ENCODE measurements around the gene PPIE.
"Not testable (repeated sequence)": the region's sequence is repeated elsewhere in the genome, so short reads cannot be mapped to it uniquely, and the experiment has no call there.

The PPIE gene

DNA sequence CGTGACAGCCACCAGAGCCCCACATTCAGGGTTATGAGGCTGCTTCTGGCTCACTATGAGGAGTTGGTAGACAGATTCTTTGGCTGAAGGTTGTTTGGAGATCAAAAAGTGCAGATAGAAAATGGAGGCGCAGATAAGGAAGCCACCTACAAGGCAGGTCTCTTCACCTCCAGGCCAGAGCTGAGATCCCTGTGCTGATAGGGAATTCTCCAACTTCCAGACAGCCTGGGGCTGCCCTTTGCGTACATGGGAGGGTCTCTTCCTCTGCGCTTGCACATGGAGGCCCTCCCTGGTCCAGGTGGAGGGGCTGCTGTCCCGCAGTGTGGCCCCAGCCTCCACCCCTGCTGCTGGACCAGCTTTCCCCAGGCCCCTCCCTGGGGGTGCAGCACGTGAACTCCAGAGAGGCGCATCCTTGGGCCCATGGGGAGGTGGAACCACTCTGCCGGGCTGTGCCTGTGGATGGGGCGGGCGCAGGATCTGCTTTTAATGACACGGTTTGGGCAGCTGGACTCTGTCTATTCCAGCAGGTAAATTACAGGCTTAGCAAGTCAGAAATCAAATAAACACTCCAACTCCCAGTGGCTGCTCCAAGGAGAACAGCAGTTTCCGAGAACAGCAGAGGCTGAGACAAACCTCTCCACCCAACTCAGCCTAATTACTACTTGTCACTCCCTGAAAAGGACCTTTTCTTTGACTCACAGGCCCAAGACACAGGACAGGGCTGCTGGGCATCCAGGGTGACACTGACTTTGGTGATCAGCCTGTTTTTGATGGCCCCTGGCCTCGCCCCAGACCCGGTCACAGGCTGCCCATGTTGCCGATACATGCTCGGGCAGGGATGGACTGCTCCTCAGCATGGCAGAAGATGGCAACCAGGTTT, 20.1 kb downstream of the PPIE start:
- DNase-seq (ENCODE audit: low read depth in 2 of 2), result no peak

DNA sequence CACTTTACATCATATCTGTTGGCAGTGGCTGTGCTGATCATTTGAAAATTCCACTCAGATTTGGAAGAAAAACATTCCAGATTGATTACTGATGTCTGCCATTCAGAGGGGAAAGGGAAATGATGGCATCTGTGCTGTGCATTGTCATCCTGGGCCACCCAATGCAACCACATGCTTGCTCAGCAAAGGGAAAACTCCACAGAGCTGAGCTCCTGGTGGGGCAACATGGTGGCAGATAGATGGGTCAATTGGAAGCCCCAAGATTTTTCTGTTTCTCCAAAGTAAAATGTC, 20.7 kb downstream of the PPIE start:
- no peak for DNase-seq (ENCODE audit: low read depth in 2 of 2)

DNA sequence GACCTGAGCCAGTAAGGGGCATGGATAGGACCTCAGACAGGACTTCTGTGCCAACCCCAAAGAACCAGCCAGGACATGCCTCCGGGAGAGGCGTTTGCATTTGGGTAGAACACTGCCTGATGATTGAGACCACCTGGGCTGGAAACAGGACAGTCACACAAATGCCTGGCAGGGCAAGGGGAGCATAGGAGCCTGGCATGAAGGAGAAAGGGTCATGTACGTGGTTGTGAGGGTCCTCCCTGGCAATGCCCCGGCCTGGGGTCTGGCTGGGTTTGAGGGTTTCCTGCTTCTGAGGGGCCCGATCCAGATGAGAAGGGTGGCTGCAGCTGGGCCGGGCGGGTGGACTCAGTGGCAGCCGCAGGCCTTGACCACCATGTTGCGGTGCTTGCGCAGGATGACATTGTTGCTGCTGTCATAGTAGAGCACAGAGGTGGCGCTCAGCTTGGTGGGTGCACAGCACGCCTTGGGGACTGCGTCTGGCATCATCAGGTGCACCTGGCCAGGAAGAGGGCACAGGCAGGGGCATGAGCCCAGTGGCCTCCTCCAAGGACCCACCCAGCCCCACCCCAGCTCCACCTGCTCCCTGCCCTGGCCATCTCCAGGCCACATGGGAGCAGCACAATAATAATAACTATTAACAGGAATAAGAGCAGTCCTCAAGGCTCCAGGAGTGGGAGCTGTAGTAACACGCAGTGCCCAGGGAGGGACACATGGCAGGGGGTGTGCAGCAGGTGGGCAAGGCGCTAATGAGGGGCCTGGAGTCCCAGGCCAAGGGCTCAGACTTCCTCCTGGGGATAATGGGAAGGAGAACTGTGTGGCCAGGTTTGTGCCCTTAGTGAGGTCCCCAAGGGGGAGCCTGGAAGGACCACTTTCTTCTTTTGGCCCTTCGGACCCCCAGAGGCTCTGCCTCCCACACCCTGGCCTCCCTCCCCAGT, 21.7 kb downstream of the PPIE start:
- DNase-seq (ENCODE audit: low read depth in 2 of 2), result no peak

DNA sequence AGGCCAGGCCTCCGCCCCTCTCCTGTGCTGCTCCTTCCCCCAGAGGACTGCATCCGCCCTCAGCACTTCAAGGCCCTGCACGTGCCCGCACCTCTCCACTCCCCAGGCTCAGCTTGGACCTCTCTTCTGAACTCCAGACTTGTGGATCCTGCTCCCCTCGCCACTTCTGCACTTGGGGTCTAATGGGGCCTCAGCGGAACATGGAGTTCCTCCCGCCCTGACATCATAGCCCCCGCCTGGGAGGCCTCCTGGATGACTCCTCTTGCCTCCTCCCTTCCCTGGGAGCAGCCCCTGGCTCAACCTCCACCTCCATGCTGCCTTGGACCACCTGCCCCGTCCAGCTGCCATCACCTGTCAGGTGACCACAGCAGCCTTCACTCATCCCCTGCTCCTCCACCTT, 22.3 kb downstream of the PPIE start:
- DNase-seq (ENCODE audit: low read depth in 2 of 2), result no peak

DNA sequence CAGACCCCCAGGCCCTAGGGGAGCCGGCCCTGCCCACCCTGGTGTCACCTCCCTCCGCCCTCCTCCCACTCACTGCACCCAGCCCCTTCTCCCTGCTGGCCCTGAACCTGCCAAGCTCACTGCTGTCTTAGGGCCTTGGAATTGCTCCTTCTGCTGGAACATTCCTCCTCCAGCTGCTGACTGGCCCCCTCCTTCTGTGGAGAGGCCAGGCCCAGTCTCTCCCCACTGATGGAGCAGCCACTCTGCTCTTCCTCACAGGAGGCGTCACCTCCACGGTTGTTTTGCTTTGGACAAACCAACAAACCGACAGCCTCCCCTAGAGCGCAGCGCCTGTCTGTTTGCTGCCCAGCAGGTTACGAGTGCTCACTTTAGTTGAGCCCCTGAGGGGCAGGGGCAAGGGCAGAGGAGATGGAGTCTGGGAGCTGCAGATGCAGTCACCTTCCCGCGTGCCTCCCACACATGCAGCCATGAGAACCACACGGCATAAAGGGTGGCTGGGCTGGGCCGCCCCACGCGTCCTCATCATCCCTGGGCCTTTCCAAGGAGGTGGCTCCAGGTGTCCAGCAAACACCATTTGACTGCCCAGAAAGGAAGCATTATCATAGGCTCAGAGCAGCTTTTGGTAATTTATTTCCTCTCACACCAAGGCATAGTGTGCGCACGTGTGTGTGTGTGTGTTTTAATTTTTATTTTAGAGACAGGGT, 23.0 kb downstream of the PPIE start:
- DNase-seq (ENCODE audit: low read depth in 2 of 2), result no peak

DNA sequence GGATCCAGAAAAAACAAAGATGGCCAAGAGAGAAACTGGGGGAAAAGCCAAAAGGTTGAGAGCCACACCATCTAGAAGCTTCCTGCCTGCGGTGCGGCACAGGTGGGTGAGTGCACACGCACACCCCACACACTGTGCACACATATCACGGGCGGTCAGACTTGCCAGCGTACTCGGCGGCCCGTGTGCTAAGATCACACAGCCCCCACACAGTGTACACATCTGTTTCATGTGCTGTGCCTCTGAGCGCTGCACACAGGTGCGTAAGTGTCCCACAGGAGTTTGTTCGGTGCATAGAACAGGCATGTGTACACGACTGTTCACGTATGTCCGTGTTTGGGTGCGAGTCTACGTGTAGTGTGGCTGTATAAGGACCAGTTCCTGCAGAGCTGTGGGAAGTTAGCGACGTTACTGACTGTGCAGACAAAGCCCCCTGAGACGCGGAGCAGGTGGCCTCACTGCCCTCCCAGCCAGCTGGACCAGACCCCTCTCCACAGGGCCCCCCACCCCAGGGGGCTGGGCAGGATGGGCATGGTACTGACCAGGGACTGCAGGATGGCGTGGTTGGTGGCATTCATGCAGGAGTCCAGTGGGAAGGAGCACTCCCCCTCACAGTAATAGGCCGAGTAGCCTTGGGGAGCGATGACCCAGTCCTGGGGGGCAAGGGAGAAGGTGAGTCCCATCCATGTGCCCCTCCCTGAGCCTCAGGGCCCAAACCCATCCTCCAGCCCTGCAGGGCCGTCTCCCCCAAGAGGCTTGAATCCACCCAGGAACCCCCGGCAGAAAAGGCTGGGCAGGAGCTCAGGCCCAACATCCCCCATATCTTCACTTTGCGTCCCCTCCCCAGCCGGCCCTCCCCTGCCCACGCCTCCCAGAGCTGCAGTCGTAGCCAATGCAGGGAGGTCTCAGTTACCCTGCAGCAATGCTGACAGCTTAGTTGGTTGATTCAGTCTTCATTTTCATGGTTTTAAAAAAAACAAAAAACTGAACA, 24.2 kb downstream of the PPIE start:
- no peak for DNase-seq (ENCODE audit: low read depth in 2 of 2)

DNA sequence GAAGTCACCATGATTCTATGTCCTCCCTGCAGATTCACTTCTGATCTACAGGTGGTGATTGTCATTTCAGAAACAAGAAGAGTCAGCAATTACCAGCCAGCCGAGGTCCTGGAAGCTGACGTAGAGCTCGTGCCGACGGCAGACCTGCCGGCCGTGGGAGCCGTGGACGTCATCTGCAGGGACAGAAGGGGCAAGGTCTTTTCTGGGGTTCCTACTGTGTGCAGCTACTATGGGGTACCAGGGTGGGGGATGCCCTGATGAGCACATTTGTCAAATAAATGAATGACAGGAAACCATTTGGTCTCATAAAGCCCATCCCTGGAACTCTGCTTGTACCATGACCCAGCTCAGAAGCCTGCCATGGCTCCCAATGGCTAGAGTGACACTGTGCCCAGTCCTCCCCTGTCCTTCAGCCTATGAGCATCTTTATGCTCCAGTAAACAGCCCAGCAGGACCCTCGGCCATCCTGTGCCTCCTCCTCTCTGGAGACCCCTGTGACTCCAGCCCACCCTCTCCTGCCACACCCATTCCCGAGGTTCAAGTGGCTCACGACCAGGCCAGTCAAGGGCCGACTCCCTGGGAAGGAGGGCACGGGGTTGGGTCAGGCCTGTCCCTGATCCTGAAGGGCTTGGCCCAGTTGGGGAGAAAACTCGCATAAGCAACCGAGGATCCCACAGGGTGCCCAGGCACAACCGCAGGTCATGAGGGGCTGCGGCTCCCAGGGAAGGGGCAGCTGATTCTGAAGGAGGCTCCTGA, 25.1 kb downstream of the PPIE start:
- not testable (repeated sequence) for DNase-seq (ENCODE audit: low read depth in 2 of 2)

DNA sequence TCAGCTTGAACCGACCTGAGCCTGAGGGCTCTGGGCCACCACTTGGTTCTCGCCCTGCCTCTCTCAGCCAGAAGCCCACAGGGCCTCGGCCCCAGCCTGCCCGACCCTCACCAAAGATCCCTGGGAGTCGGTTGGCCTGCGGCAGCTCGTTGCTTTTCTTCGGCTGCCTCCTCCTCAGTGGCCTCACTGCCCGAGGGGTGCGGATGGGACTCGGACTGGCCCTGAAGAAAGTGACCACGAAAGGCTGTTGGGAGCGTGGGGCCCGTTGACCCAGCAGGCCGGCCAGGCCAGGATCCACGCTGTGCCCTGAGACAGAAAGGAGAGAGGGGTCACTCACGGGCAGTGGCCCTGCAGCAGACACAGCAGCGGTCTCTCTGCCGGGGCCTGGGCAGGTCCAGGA, 25.8 kb downstream of the PPIE start:
- DNase-seq (ENCODE audit: low read depth in 2 of 2), result not testable (repeated sequence)

DNA sequence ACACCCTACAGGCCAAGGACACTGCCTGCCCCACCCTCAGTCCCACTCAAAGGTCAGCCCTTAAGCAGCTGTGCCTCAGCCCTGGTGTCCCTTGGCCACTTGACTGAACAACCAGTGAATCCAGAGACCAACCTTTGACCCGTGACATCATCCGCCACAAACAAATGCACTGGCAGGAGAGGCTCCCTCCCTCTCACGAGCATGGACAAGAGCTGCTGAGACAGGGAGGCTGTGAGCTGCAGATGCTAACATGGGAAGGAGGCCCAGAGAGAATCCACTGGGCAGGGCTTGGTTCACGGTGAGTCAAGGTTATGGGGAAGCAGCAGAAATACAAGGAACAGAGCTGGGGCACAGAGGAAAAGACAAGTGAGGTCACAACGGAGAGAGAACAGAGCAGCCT, 27.8 kb downstream of the PPIE start:
- DNase-seq (ENCODE audit: low read depth in 2 of 2), result not testable (repeated sequence)

DNA sequence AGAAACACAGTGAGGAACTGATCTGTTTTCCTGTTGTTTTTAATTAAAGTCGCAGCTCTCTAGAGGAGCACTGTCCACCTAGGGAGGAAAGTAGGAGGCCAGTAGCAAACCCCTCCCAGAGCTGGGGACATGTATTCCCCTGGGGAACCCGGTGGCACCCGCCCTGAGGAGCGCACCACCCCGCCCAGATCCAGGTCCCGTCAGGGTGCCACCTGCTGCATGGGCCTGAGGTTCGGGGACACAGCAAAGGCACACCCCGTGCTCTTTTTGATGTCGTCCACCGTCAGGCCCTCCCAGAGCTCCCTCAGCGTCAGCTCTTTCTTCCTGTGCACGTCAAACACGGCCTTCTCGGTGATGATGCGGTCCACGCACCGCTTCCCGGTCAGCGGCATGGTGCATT, 30.8 kb downstream of the PPIE start:
- not testable (repeated sequence) for DNase-seq (ENCODE audit: low read depth in 2 of 2)

DNA sequence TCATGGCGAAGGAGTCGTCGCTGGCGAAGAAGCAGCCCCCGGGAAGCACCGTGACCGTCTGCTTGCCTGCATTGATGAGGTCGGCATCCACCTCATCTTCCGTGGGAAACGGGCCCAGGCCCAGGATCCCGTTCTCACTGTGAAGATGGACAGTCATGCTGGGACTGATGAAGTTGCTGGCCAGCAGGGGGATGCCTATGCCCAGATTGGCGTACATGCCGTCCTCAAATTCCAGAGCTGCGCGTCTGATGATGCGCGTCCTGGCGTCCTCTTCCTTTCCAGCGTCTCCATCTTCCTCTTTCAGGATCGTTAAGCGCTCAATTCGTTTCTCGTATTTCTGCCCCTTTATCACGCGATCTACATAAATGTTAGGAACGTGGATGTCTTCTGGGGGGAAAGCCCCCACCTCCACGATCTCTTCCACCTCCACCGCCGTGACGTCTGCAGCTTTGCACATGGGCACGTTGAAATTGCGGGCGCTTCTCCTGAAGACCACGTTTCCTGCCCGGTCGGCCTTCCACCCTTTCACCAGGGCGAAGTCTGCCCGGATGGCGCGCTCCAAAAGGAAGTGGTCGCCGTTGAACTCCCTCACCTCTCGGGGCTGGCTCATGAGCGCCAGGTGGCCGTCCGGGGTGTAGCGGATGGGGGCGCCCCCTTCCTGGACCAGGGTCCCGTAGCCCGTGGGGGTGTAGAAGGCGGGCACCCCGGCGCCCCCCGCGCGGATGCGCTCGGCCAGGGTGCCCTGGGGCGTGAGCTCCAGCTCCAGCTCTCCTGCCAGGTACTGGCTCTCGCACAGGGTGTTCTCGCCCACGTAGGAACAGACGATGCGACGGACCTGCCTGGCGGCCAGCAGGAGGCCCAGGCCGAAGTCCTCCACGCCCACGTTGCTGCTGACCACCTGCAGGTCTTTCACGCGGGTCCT, 31.7 kb downstream of the PPIE start:
- DNase-seq (ENCODE audit: low read depth in 2 of 2), result not testable (repeated sequence)

DNA sequence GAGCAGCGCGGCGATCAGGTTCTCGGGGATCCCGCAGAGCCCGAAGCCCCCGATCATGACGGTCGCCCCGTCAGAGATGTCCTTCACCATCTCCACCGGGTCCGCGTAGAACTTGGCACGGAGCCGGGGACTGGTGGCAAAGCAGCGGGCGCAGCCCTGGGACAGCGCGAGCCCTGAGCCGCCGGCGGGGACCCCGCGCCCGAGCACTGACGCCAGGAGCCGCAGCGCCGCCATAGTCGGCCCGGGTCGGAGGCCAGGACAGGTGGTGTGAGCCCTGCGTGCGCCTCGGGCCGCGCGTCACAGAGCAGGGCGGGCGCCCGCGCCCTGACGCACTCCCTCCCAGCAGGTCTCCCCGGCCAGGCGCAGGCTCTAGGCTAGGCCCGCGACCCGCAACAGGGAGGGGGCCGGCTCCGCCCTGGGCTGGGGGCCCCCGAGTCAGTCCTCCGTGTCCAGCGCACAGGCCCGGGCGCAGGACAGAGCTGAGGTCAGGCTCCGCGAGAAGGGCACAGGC, 32.4 kb downstream of the PPIE start, which contains the start of gene OXCT2:
OXCT2 (minus strand) TSS at position 327 of the 511 bp plus-strand sequence; CDS start at position 234, 93 bp downstream.
- DNase-seq (ENCODE audit: low read depth in 2 of 2), result not testable (repeated sequence)

DNA sequence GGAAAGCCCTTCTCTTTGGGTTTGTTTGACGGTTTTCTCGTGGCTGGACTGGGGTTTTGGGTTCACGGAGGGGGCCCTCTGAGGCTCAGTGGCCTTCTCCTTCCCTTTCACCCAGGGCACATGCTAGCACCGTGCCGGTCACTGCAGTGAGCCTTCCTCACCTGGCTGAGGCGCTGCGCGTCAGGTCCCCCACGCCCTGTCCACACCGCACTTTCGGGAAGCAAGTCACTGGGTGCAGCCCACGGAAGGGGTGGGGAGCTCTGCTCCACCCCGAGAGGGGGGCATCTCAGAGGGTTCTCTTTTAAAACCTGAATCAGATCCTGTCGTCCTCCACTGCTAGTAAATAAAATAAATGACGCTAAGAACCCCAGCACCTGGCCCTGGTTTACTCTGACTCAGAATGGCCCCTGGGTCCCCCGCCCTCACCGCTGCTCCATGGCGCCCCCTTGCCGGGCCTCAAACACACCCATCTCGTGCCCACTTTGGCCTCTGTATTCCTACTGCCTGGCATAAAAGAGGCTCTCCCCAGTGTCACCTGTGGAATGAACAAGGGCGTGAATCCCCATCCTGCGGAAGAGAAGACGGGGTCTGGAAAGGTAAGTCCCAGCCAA, 34.8 kb downstream of the PPIE start:
- not testable (repeated sequence) for DNase-seq (ENCODE audit: low read depth in 2 of 2)

DNA sequence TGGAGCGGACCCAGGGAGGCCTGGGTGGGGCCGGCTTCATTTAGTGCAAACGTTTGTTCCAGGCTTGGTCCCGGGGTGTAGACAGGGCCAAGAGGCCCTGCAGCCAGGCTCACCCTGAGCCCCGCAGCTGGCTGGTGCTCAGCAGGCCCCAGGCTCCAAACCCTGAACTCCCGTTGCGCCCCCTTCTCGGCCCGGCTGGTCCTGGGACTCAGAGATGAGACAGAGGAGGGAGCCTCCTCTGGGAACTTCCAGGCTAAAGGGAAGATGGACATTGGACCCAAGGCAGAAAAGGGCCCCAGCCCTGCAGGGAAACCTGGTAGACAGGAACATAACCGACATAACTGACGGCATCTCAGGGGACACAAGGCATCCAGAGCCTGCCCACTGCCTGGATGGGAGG, 36.5 kb downstream of the PPIE start:
- not testable (repeated sequence) for DNase-seq (ENCODE audit: low read depth in 2 of 2)

DNA sequence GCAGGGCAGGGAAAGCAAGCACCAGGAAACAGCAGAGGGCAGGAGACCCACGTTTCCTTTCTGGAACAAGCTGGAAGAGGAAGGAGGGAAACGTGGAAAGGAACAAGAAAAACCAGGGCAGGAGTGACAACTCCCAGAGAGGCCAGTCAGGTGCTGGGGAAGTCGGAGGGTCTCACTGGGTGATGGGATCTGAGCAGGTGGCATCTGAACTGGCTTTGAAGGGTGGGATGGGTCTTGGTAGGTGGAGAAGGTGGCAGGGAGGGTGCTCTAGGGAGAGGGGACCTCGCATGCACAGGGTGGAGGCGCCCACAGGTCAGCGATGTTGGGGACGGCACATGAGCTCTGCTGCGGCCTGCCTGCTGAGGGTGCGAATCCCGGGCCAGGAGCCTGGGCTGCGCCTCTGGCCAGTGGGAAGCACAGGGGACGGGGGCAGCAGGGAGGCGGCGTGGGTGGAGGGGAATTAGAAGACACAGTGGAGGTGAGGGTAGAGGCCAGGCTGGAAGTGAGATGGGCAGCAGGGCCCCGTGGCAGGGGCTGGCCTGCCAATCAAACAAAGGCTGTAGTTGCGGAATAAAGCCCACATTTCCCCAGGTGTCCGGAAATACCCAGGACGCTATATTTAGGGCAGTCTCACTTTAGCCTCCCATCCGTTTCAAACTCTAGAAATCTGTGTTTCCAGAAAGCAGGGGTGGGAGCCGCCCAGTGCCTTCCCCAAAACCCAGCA, 37.2 kb downstream of the PPIE start:
- not testable (repeated sequence) for DNase-seq (ENCODE audit: low read depth in 2 of 2)

DNA sequence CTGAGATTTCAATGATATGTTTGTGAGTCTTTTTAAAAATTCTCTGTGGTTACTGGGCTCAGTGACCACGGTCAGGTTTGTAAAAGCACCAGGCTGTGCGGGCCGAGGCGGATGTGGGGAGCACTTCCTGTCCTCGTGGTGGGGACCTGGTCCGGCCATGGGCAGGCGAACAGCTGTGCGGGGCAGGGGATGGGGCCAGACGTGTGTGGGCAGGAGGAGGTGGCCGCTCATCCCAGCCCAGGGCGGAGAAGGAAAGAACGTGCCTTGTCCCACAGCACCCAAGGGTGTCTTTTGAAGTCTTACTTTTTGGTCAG, 37.7 kb downstream of the PPIE start:
- DNase-seq (ENCODE audit: low read depth in 2 of 2), result no peak

DNA sequence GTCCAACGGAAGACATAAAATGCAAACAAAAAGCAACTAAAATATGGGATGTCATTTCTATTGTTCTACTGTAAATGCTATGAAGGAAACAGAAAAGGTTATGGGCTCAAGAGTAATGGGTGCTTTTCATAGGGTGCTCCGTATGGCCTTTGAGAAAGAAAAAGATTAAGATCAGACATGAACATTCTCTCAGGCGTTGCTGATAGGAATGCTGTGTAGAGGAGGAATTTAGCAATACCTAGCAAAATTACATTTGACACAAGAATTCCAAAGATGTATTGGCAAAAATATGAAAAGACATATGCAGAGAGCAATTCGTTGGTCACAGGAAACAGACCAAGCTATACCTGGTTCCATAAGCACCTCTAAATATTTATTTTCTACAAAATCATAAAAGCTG, 38.2 kb downstream of the PPIE start:
- DNase-seq (ENCODE audit: low read depth in 2 of 2), result no peak

DNA sequence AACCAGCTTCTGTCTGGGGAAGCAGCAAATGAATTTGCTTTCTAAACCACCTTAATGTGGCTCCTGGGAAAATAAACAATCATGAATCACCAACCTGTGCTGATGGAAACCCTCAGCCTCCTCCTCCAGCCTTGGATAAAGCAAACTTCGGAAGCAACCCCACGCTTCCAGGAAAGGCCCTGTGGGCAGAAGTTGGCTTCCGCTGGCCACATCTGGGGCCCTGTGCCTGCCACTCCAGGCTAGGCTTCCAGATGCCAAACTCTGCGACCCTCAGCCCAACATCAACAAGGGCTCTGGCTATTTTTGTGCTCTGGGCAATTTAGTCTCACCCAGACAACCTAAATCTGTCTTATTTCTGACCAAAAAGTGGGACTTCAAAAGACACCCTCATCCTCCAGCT, 38.6 kb downstream of the PPIE start:
- DNase-seq (ENCODE audit: low read depth in 2 of 2), result no peak

Data from fibroblast of skin of left biceps (primary cell).